Endothelial cell of umbilical vein (primary cell): Measurements from ENCODE around the gene DEPDC1B. TPM values are rescaled to one million over a fixed set of nuclear protein-coding genes. Genes with fewer than 3 reads are reported as not detected.

Experiments used
- BruUV-seq: library from RNA; stranded (reverse); fragments of 400-500 nt; replicated peaks from 2 replicates; lab custom pipeline; 2021; lab: Mats Ljungman, UMichigan
- CTCF ChIA-PET: fragments of 300-600, 350-600 bp; sonication (Branson Sonifier 250); formaldehyde crosslinking; loops from one replicate; lab custom pipeline; 2021; ENCODE audit warnings: antibody characterized with exemption, inconsistent platforms; lab: Charles Lee
- POLR2A ChIA-PET: fragments of 300-600, 350-600 bp; sonication (Branson Sonifier 250); formaldehyde crosslinking; loops from one replicate; lab custom pipeline; 2021; ENCODE audit warnings: antibody characterized with exemption, inconsistent platforms; lab: Charles Lee
- DNase-seq: peaks from one replicate; pipeline ENCODE4 v3.0.0-alpha.2; 2011; ENCODE audit warnings: low read depth, low spot score
- FAIRE-seq: peaks from 2 replicates; lab custom pipeline; 2011; peaks lifted over from hg19 to GRCh38; lab: Jason Lieb, UNC
- H2AFZ ChIP-seq: 2 replicates; pipeline ENCODE4 v1.6.0; 2012; ENCODE audit warnings: low read depth, low read length, control low read depth, inconsistent platforms
- H3K27ac ChIP-seq: 2 replicates; pipeline ENCODE4 v1.5.1; 2011; ENCODE audit warnings: low read depth, mild to moderate bottlenecking, control low read depth, low read length, moderate library complexity; ENCODE audit not compliant: insufficient read depth
- H3K27me3 ChIP-seq, 2 experiments: 2 replicates each; pipeline versions ENCODE4 v1.6.0 to v1.6.1; 2011; ENCODE audit warnings: low read length in 2 of 2, mixed read lengths in 1 of 2; ENCODE audit not compliant: control insufficient read depth in 2 of 2, insufficient read depth in 2 of 2
- H3K36me3 ChIP-seq, 2 experiments: 2 replicates in 1 of 2; 3 replicates in 1 of 2; pipeline ENCODE4 v1.5.1; 2011; ENCODE audit warnings: low read length in 2 of 2, mild to moderate bottlenecking in 1 of 2, moderate library complexity in 1 of 2; ENCODE audit not compliant: control insufficient read depth in 2 of 2, insufficient read depth in 2 of 2; ENCODE audit errors: extremely low read depth in 1 of 2
- H3K4me1 ChIP-seq: 3 replicates; pipeline ENCODE4 v1.5.1; 2011; ENCODE audit warnings: mild to moderate bottlenecking, low read length; ENCODE audit not compliant: control insufficient read depth, insufficient read depth; ENCODE audit errors: extremely low read depth
- H3K4me2 ChIP-seq: 2 replicates; pipeline ENCODE4 v1.6.1; 2011; ENCODE audit warnings: low read length, control low read depth, mixed read lengths; ENCODE audit not compliant: insufficient read depth
- H3K4me3 ChIP-seq, 3 experiments: fragments of 200-600 bp in 1 of 3; sonication (generic), shearing (Covaris generic) in 1 of 3; replicated peaks in 1 of 3; 2 replicates each; pipeline ENCODE4 v1.5.1; 2011 to 2016; ENCODE audit warnings: control low read depth in 3 of 3, low read length in 3 of 3, mild to moderate bottlenecking in 2 of 3, inconsistent platforms in 1 of 3, low read depth in 1 of 3, moderate library complexity in 1 of 3; ENCODE audit not compliant: insufficient read depth in 1 of 3
- H3K79me2 ChIP-seq: 2 replicates; pipeline ENCODE4 v1.6.0; 2012; ENCODE audit warnings: low read length, inconsistent platforms; ENCODE audit not compliant: control insufficient read depth, insufficient read depth
- H3K9ac ChIP-seq: replicated peaks from 2 replicates; pipeline ENCODE3; 2011; ENCODE audit warnings: low read length, control low read depth; ENCODE audit not compliant: insufficient read depth; ENCODE audit errors: extremely low read depth
- H3K9me1 ChIP-seq: replicated peaks from 3 replicates; pipeline ENCODE4 v1.6.0; 2011; ENCODE audit warnings: mild to moderate bottlenecking, low read length; ENCODE audit not compliant: control insufficient read depth, insufficient read depth; ENCODE audit errors: extremely low read depth
- H3K9me3 ChIP-seq: replicated peaks from 2 replicates; pipeline ENCODE4 v1.5.1; 2012; ENCODE audit warnings: low read length, inconsistent platforms; ENCODE audit not compliant: control insufficient read depth, insufficient read depth
- H4K20me1 ChIP-seq: replicated peaks from 2 replicates; pipeline ENCODE3; 2011; ENCODE audit warnings: mild to moderate bottlenecking, low read length; ENCODE audit not compliant: control insufficient read depth, insufficient read depth; ENCODE audit errors: extremely low read depth
- CTCF ChIP-seq, 2 donors: IDR thresholded peaks; 1 replicate in 1 of 2; 2 replicates in 1 of 2; pipeline ENCODE4 v1.5.1; 2011; ENCODE audit warnings: low read length in 2 of 2, mild to moderate bottlenecking in 2 of 2, moderate library complexity in 2 of 2, control low read depth in 1 of 2, inconsistent platforms in 1 of 2, low read depth in 1 of 2; ENCODE audit not compliant: insufficient read depth in 1 of 2; ENCODE audit errors: extremely low read depth in 1 of 2
- EZH2 ChIP-seq: IDR thresholded peaks from 2 replicates; pipeline ENCODE4 v1.6.1; 2012; ENCODE audit warnings: borderline replicate concordance, low read depth, mild to moderate bottlenecking, moderate library complexity, low read length, inconsistent platforms; ENCODE audit not compliant: severe bottlenecking
- FOS ChIP-seq: IDR thresholded peaks from 2 replicates; pipeline ENCODE4 v1.6.1; 2011; ENCODE audit warnings: mild to moderate bottlenecking, low read length, moderate library complexity, borderline replicate concordance; ENCODE audit not compliant: insufficient read depth
- GATA2 ChIP-seq: IDR thresholded peaks from 2 replicates; pipeline ENCODE4 v1.7.0; 2011; ENCODE audit warnings: low read depth, mild to moderate bottlenecking, moderate library complexity, mixed read lengths, low read length; ENCODE audit not compliant: insufficient read length, insufficient read depth
- JUN ChIP-seq: IDR thresholded peaks from 2 replicates; pipeline ENCODE4 v1.6.1; 2011; ENCODE audit warnings: borderline replicate concordance, low read depth; ENCODE audit not compliant: insufficient read length, insufficient read depth
- MAX ChIP-seq: IDR thresholded peaks from 2 replicates; pipeline ENCODE4 v1.6.1; 2011; ENCODE audit not compliant: insufficient read depth, insufficient read length
- MYC ChIP-seq: IDR thresholded peaks from one replicate; pipeline ENCODE4 v1.6.1; 2011; ENCODE audit warnings: mild to moderate bottlenecking, low read depth, low read length
- POLR2A ChIP-seq: IDR thresholded peaks from 2 replicates; pipeline ENCODE4 v1.6.1; 2012; ENCODE audit warnings: low read depth, mild to moderate bottlenecking, control low read depth, low read length
- POLR2AphosphoS5 ChIP-seq: IDR thresholded peaks from 2 replicates; pipeline ENCODE4 v1.6.1; 2012; ENCODE audit warnings: low read depth, mild to moderate bottlenecking, control low read depth, low read length, moderate library complexity; ENCODE audit not compliant: insufficient read depth
- dilution Hi-C: fragments of 300-500 bp; cut with MboI; formaldehyde crosslinking; loops from one replicate; pipeline ENCODE4 v1.15.0; 2019; ENCODE audit warnings: low sequenced_read_pairs; ENCODE audit not compliant: extremely low pct_ligation_motif_present
- intact Hi-C: fragments of 100-400 bp; cut with micrococcal nuclease; formaldehyde crosslinking; loops from one replicate; pipeline ENCODE4 v1.10.0; 2022
- polyA plus RNA-seq, 4 experiments: library from polyadenylated mRNA; depleted of rRNA in 3 of 4; stranded (reverse) in 3 of 4; unstranded in 1 of 4; fragments of >200 nt; gene quantifications; 2 replicates each; pipeline versions ENCODE4 v1.2.1 to v1.2.3, GENCODE V29; 2011 to 2012; ENCODE audit warnings: missing spikeins in 1 of 4
- total RNA-seq: library from RNA; stranded (reverse); gene quantifications from 2 replicates; pipeline ENCODE4 v1.2.3, GENCODE V29; 2021

Gene DEPDC1B
- total and polyA plus RNA-seq, 2 donors (not counting 3 experiments of a cell fraction or from before 2014, with no cell fraction given), result 6.7 to 18.7 TPM

GRCh38 chr5:60710362-60710761 lies 10.4 kb upstream of the DEPDC1B start:
- dilution Hi-C loops, result no loop called here
- Histone ChIP-seq H4K20me1 (no peaks in the 10 kb centered on the region), H3K9me1 (no peaks in the 10 kb centered on the region), H3K4me2 (no peak overlapping the region), H3K4me1 (no peaks in the 10 kb centered on the region), H3K9me3 (no peaks in the 10 kb centered on the region), H3K36me3 (no peaks in the 10 kb centered on the region), H3K79me2 (no peaks in the 10 kb centered on the region), H2AFZ (no peak overlapping the region), H3K27me3 (peaks cover 2 to 4% of the 10 kb centered on the region in 2 experiments), H3K9ac (no peak overlapping the region), H3K4me3 (no peak overlapping the region), H3K27ac (no peak overlapping the region)
- ChIA-PET CTCF (interaction anchor here (0.9 to 2.1 kb wide), 4 partner anchors 11 to 1433 kb away, joined by 3 to 6 read pairs (median 4); partner anchors contain the start of gene DEPDC1B), POLR2A (no interaction called here)
- intact Hi-C loops, result no loop called here
- no TSS peak for BruUV-seq
- no peak for TF ChIP-seq FOS
- TF ChIP-seq MYC, result no peak
- no peak for TF ChIP-seq EZH2
- no peak for TF ChIP-seq GATA2
- TF ChIP-seq MAX, result no peak
- TF ChIP-seq JUN, result no peak
- no peak for TF ChIP-seq CTCF (IDR thresholded peaks at IDR 0.05; ENCODE audit: extremely low read depth in 1 of 2, insufficient read depth in 1 of 2, low read depth in 1 of 2, low read length in 2 of 2)
- no peak for TF ChIP-seq POLR2A
- TF ChIP-seq POLR2AphosphoS5, result no peak
- DNase-seq (no peak), FAIRE-seq (no peak)
